SH-SY5Y (cell line): ENCODE measurements around the gene ZNF528.

Experiments used
- GATA2 ChIP-seq: IDR thresholded peaks from 2 replicates; pipeline ENCODE4 v1.6.1; 2011; ENCODE audit warnings: mild to moderate bottlenecking, low read depth, low read length
- GATA3 ChIP-seq: IDR thresholded peaks from 2 replicates; pipeline ENCODE4 v1.6.1; 2011; ENCODE audit warnings: low read depth, mild to moderate bottlenecking, low read length, moderate library complexity

Gene ZNF528

GRCh38 chr19:52397310-52398080 is at the start of gene ZNF528:
ZNF528 (plus strand) TSS chr19:52397849; CDS start chr19:52402014, 4,165 bp downstream.
- no peak for TF ChIP-seq GATA3
- no peak for TF ChIP-seq GATA2

DNA sequence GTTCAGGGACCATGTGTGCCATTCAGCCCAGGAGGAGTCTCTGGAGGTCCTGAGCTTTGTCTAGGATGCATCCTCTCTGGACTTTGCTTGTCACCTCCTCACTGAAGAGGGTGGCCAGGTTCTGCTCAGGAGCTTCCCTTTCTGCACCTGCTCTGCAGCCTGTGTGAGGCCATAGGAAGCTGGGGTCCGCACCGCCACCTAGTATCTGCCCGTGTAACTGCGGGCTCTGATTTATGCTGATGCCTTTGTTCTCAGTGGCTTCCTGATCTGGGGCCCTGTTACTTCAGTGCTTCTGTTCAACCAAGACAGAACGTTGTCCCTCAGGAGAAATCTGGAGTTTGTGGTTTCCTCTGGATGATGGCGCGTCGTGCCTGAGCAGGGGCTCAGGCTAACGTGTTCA is 46.1 kb upstream of the ZNF528 start:
- TF ChIP-seq GATA3 (no peak), GATA2 (no peak)

DNA sequence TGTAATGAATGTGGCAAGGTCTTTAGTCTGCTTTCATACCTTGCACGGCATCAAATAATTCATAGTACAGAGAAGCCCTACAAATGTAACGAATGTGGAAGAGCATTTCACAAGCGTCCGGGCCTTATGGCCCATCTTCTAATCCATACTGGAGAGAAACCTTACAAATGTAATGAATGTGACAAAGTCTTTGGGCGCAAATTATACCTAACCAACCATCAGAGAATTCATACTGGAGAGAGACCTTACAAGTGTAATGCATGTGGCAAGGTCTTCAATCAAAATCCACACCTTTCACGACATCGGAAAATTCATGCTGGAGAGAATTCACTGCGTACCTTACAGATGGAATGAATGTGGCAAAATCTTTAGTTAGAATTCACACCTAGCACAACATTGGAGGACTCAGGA is 31.2 kb upstream of the ZNF528 start:
- TF ChIP-seq GATA3 (no peak), GATA2 (no peak)

DNA sequence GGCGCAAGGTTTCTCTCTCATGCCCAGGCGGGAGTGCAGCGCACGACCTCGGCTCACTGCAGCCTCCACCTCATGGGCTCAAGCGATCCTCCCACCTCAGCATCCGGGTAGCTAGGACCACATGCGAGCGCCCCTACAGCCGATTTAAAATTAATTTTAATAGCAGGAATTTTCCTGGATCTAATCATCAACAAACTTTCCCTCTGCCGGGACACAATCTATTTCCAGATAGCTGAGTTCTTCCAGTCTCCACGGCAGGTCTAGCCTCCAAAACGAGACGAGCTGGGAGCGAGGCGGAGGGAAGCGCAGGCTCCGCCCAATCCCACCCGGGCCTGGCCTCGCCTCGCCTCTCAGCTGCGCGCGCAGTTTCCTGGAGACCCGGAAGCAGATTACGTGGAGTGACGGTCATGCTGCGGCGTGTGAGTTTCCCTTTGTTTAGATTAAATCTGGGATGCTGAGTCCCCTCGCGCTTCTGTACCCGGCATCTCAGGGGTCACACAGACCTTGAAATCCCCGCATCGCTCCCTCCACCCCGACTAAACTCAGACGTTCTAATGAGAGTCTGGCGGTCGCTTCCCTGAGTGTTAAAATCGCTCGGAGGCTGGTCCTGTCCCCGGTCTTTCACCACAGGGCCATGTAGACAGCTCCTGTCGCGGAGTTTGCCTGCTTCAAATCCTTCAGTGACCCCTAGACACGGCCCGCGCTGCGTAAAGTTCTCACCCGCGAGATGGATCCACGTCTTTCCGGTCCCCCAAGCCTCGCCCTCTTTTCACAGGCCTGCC is 27.9 kb upstream of the ZNF528 start, which contains the start of gene ZNF880:
ZNF880 (plus strand) TSS at position 365 of the 782 bp plus-strand sequence; CDS start at position 408, 43 bp downstream.
- TF ChIP-seq GATA3 (no peak), GATA2 (peak; percentile 56)

DNA sequence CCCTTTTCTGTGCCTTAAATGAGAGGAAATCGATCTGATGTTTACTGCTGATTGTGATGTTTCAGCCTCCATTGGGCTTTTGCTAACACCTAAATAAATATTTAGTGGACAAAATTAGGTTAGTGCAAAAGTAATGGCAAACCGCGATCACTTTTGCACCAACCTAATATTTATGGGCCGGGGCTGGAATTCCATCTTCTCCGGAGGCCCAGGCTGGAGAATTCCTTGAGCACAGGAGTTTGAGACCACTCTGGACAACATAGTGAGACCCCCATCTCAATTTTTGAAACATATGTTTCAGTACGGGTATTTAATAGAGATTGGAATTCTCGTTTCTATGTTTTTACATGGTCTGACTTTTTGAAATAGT is 27.3 kb upstream of the ZNF528 start:
- TF ChIP-seq GATA3 (no peak), GATA2 (no peak)

- TF ChIP-seq GATA2 (no peak), GATA3 (no peak)
Measured at GRCh38 chr19:52391135-52391534, 6.5 kb upstream of the ZNF528 start.

DNA sequence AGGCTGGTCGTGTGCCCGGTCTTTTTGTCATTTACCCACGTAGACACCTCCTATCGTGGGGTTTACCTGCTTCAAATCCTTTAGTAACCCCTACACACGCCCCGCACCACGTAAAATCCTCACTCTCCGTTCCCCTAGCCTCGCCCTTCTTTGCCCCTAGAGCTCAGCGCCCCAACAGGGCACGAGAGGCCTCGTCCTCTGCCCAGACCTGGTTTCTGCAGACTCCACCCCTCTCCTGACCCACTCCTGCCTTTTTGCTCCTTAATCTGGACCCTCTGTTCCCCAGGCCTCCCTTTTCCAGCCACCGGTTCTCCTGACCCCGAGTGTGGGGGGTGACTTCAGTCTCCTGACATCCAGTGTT is 412 bp downstream of the ZNF528 start:
- no peak for TF ChIP-seq GATA2
- TF ChIP-seq GATA3, result no peak

- TF ChIP-seq GATA2 (no peak), GATA3 (no peak)
Measured at GRCh38 chr19:52410276-52410675, 12.6 kb downstream of the ZNF528 start.

DNA sequence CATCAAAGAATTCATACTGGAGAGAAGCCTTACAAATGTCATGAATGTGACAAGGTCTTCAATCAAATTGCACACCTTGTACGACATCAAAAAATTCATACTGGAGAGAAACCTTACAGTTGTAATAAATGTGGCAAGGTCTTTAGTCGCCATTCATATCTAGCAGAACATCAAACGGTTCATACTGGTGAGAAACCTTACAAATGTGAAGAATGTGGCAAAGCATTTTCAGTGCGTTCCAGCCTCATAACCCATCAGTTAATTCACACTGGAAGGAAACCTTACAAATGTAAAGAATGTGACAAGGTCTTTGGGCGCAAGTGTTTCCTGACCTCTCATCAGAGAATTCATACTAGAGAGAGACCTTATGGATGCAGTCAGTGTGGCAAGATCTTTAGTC is 18.1 kb downstream of the ZNF528 start:
- TF ChIP-seq GATA3 (no peak), GATA2 (no peak)

- TF ChIP-seq GATA3, result no peak
- TF ChIP-seq GATA2, result no peak
Measured at GRCh38 chr19:52428937-52429336, 31.3 kb downstream of the ZNF528 start, which contains the start of gene ZNF534. ZNF534 (plus strand) TSS chr19:52429148; CDS start chr19:52431475, 2,327 bp downstream.

GRCh38 chr19:52442179-52442578 is 44.5 kb downstream of the ZNF528 start:
- TF ChIP-seq GATA3 (no peak), GATA2 (no peak)

DNA sequence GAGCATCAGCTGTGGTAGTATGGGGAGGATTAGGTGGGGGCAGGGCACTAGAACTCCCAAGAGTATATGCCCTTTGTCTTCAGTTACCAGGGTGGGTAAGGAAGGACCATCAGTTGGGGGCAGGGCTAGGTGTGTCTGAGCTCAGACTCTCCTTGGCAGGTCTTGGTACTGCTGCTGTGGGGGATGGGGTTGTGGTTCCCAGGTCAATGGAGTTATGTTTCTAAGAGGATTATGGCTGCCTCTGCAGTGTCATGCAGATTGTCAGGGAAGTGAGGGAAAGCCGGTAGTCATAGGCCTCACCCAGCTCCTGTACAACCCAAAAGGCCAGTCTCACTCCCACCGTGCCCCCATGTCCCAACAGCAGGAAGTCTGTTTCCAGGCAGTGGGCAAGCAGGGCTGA is 46.9 kb downstream of the ZNF528 start:
- no peak for TF ChIP-seq GATA3
- TF ChIP-seq GATA2, result no peak

DNA sequence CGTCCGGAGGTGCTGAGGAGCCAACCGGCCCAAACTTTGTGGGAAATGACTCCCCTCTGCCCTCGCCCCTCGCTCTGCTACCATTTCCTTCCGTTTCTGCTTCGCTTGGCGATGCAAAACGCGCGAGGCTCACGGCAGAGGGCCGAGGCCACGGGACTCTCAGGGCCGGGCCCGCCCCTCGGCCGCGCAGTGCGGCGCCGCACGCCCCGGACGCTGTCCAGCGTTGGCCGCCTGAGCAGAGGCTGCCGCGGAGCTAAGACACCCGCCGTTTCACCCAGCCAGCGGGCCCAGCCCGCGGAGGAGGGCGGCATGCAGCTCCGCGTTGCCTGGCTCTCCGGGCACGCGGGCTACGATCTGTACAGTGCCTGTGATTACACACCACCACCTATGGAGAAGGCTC is 53.6 kb downstream of the ZNF528 start:
- TF ChIP-seq GATA2 (no peak), GATA3 (no peak)

GRCh38 chr19:52453324-52454094 is 55.9 kb downstream of the ZNF528 start, which contains the start of gene ZNF578:
ZNF578 (plus strand) TSS chr19:52453553; CDS start chr19:52501846, 48,293 bp downstream.
- TF ChIP-seq GATA2 (no peak), GATA3 (no peak)
